Right atrium auricular region (tissue), 2 donors: ENCODE measurements around the gene POLR2B. TPM values are rescaled to one million over a fixed set of nuclear protein-coding genes. Genes with fewer than 3 reads are reported as not detected.

Experiments used
- DNase-seq: peaks from one replicate; pipeline ENCODE4 v3.0.0-alpha.2; 2019; ENCODE audit warnings: low spot score
- H3K27ac ChIP-seq, 2 donors: fragments of 200-600 bp; sonication (generic); 1 replicate in 1 of 2; 2 replicates in 1 of 2; pipeline ENCODE4 v1.5.1; 2016 to 2019
- H3K27me3 ChIP-seq, 2 donors: fragments of 200-600 bp; sonication (generic); one replicate each; pipeline versions ENCODE4 v1.5.1 to v1.6.0; 2017 to 2019
- H3K36me3 ChIP-seq: fragments of 200-600 bp; sonication (generic); one replicate; pipeline ENCODE4 v1.5.1; 2016
- H3K4me1 ChIP-seq, 2 donors: fragments of 200-600 bp; sonication (generic); one replicate each; pipeline versions ENCODE4 v1.5.1 to v1.6.0; 2017 to 2019
- H3K4me3 ChIP-seq, 2 donors: fragments of 200-600 bp; sonication (generic); 1 replicate in 1 of 2; 2 replicates in 1 of 2; pipeline ENCODE4 v1.5.1; 2017 to 2019; ENCODE audit warnings: mild to moderate bottlenecking in 1 of 2, moderate library complexity in 1 of 2
- H3K9me3 ChIP-seq, 2 donors: fragments of 200-600 bp; sonication (generic); one replicate each; pipeline ENCODE4 v1.5.1; 2019
- total RNA-seq, 2 donors: library from RNA; depleted of rRNA; stranded (reverse); fragments of >200 nt; gene quantifications; one replicate each; pipeline ENCODE4 v1.1.0, GENCODE V29; 2016
- TF ChIP-seq, protein P1 (sequence below), 2 donors: fragments of 200-600 bp; sonication (generic); IDR thresholded peaks; one replicate each; pipeline ENCODE4 v1.5.1; 2019; ENCODE audit warnings: antibody characterized with exemption in 2 of 2

Gene POLR2B
- total RNA-seq, 2 donors from 2014 or later = 55.3 to 56.2 TPM

GRCh38 chr4:56986952-56987351 lies 8.3 kb downstream of the POLR2B start:
- TF ChIP-seq, protein P1, sequence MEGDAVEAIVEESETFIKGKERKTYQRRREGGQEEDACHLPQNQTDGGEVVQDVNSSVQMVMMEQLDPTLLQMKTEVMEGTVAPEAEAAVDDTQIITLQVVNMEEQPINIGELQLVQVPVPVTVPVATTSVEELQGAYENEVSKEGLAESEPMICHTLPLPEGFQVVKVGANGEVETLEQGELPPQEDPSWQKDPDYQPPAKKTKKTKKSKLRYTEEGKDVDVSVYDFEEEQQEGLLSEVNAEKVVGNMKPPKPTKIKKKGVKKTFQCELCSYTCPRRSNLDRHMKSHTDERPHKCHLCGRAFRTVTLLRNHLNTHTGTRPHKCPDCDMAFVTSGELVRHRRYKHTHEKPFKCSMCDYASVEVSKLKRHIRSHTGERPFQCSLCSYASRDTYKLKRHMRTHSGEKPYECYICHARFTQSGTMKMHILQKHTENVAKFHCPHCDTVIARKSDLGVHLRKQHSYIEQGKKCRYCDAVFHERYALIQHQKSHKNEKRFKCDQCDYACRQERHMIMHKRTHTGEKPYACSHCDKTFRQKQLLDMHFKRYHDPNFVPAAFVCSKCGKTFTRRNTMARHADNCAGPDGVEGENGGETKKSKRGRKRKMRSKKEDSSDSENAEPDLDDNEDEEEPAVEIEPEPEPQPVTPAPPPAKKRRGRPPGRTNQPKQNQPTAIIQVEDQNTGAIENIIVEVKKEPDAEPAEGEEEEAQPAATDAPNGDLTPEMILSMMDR (IDR thresholded peaks at IDR 0.05) = no peak
- Histone ChIP-seq H3K9me3 (no peaks in the 10 kb centered on the region), H3K4me3 (no peak overlapping the region), H3K36me3 (peaks cover 37% of the 10 kb centered on the region), H3K4me1 (peaks cover 0 to 23% of the 10 kb centered on the region in 2 donors), H3K27ac (no peak overlapping the region), H3K27me3 (no peaks in the 10 kb centered on the region)
- no peak for DNase-seq

DNA sequence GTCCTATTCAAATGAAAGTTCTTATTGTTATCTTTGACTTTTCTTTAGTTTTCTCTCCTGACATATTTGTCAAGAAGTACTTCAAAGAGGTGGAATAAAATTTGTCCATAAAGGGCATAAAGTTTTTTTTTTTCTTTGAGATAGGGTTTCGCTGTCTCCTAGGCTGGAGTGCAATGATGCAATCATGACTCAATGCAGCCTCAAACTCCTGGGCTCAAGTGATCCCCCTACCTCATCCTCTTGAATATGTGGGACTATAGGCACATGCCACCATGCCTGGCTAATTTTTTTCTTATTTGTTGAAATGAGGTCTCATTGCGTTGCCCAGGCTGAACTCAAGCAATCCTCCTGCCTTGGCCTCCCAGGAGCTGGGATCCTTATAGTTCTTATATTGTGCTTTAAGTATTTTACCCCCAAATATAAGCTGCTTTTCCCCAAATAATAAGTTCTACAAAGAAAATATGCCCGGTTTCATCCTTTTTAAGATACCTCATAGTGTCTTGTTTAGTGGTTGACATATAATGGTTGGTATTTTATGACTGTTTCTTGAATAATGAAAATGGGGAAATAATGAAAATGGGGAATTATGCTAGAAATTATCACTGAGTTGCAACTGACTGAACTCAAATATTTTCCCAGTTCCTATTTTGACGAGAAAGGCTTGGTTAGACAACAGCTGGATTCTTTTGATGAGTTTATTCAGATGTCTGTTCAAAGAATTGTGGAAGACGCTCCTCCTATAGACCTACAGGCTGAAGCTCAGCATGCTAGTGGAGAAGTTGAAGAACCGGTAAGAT lies 11.6 kb downstream of the POLR2B start:
- DNase-seq = no peak
- H3K9me3 ChIP-seq = no peaks in the 10 kb centered on the region
- H3K4me3 ChIP-seq = no peak overlapping the region
- H3K36me3 ChIP-seq = peaks cover 57% of the 10 kb centered on the region
- no peak overlapping the region for H3K27ac ChIP-seq
- H3K27me3 ChIP-seq = no peaks in the 10 kb centered on the region
- TF ChIP-seq, protein P1 (IDR thresholded peaks at IDR 0.05) = no peak
- H3K4me1 ChIP-seq = peaks cover 0 to 7% of the 10 kb centered on the region in 2 donors

GRCh38 chr4:56995525-56995924 lies 16.8 kb downstream of the POLR2B start:
- peak; percentile 86 for DNase-seq
- H3K4me1 ChIP-seq = peaks cover 0 to 12% of the 10 kb centered on the region in 2 donors
- TF ChIP-seq, protein P1 (IDR thresholded peaks at IDR 0.05) = no peak
- H3K27ac ChIP-seq = peak overlapping the region; percentile 60 to 74
- H3K9me3 ChIP-seq = no peaks in the 10 kb centered on the region
- no peaks in the 10 kb centered on the region for H3K27me3 ChIP-seq
- no peak overlapping the region for H3K4me3 ChIP-seq
- H3K36me3 ChIP-seq = peaks cover 59% of the 10 kb centered on the region

DNA sequence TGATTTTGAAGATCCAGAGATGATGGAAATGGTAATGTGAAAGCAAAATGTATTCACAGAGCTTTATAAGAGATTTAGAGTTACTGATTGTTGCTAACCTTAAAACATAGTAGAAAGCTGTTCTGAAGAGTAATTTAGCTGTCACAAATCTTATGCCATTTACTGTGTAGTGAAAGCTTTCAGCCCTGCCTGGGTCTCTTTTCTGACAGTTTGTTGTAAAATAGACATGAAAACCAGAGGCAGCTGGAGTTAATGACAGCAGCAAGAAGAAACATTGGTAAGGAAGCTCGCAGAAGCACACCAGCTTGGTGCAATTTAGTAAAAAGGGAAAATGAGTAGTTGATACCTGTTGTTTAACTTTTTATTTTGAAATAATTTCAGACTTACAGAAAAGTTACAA lies 21.1 kb downstream of the POLR2B start:
- Histone ChIP-seq H3K36me3 (peaks cover 59% of the 10 kb centered on the region), H3K4me3 (no peak overlapping the region), H3K9me3 (no peaks in the 10 kb centered on the region), H3K27me3 (no peaks in the 10 kb centered on the region), H3K27ac (no peak overlapping the region), H3K4me1 (peaks cover 0 to 11% of the 10 kb centered on the region in 2 donors)
- no peak for DNase-seq
- TF ChIP-seq, protein P1 (IDR thresholded peaks at IDR 0.05) = no peak

DNA sequence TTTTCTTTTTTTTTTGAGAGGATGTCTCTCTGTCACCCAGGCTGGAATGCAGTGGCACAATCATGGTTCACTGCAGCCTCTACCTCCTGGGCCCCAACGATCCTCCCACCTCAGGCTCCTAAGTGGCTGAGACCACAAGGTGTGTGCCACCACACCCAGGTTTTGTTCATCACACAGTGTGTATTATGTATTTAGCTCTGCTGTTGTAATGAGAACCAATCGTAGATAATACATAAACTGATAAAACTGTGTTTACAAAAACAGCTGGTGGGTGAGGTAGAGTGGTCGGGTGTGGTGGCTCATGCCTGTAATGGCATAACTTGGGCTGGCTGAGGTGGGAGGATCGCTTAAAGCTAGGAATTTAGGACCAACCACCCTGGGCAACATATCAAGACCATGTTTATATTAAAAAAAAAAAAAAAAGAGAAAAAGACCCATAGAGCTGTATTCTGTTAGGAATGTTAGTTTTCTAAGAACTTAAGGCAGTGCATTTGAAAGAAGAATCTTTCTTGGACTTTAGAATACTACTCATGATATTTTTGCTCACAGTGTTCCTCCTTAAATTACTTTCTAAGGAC lies 34.9 kb downstream of the POLR2B start:
- TF ChIP-seq, protein P1 (IDR thresholded peaks at IDR 0.05) = no peak
- Histone ChIP-seq H3K4me1 (no peaks in the 10 kb centered on the region), H3K9me3 (no peaks in the 10 kb centered on the region), H3K27me3 (no peaks in the 10 kb centered on the region), H3K4me3 (no peak overlapping the region), H3K27ac (no peak overlapping the region), H3K36me3 (peaks cover 93% of the 10 kb centered on the region)
- DNase-seq = no peak
